ENCODE measurements around the gene FAR1. TPM values are rescaled to one million over a fixed set of nuclear protein-coding genes. Genes with fewer than 3 reads are reported as not detected.
A peak's percentile ranks its signal among the peaks of the same experiment; 100 is the strongest.
"Not testable (repeated sequence)": the region's sequence is repeated elsewhere in the genome, so short reads cannot be mapped to it uniquely, and the experiment has no call there.

Gene FAR1
- 32.9 and 39.1 TPM in 2 replicates for total RNA-seq (2014; rRNA removed; shearing (Covaris generic))
- 44.7 and 78.0 TPM in 2 replicates for polyA plus RNA-seq (2014; cell fraction: nucleus; rRNA removed)

- DNase-seq (ENCODE audit: extremely low read depth, low read depth), result peak; percentile 97
Observed at GRCh38 chr11:13668102-13668956, at the start of gene FAR1. FAR1 (plus strand) TSS chr11:13668668; CDS start chr11:13694766, 26,098 bp downstream.

DNA sequence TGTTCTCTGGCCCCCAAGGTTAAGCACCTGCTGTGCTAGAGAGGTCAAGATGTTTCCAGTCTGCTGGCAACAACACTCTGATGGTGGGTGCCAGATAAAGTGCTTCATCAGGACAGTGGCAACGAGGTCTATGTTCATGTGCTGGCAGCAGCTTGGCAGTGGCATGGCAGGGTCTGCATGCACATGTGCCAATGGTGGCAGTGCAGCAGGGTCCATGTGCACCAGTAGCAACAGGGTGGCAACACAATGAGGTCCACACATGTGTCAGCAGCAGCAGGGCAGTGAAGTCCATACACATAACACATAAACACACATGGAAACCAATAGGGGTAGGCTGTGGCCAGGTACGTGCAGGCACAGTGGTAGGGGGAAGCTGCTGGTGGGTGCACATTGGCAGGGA lies 48.4 kb upstream of the FAR1 start:
- no peak for DNase-seq (ENCODE audit: extremely low read depth, low read depth)

DNA sequence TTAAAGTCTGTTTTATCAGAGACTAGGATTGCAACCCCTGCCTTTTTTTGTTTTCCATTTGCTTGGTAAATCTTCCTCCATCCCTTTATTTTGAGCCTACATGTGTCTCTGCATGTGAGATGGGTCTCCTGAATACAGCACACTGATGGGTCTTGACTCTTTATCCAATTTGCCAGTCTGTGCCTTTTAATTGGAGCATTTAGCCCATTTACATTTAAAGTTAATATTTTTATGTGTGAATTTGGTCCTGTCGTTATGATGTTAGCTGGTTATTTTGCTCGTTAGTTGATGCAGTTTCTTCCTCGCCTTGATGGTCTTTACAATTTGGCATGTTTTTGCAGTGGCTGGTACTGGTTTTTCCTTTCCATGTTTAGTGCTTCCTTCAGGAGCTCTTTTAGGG lies 41.6 kb upstream of the FAR1 start:
- DNase-seq (ENCODE audit: extremely low read depth, low read depth), result not testable (repeated sequence)

- DNase-seq (ENCODE audit: extremely low read depth, low read depth), result not testable (repeated sequence)
Observed at GRCh38 chr11:13628634-13629033, 39.8 kb upstream of the FAR1 start.

DNA sequence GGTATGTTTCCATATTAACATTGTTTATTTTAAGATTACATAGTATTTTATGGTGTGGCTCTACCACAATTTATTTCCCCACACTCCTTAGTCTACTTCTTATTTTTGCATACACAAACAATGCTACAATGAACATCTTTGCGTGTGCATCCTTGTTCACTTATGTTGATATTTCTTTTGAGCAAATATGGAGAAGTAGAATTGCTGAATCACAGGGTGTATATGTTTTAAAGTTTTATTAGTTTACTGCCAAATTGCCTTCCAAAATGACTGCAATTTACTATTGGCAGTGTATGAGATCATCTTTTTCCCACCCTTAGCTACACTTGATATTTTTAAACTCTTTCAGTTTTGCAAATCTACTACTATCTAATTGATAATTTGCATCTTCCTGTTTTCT lies 38.7 kb upstream of the FAR1 start:
- DNase-seq (ENCODE audit: extremely low read depth, low read depth), result no peak

DNA sequence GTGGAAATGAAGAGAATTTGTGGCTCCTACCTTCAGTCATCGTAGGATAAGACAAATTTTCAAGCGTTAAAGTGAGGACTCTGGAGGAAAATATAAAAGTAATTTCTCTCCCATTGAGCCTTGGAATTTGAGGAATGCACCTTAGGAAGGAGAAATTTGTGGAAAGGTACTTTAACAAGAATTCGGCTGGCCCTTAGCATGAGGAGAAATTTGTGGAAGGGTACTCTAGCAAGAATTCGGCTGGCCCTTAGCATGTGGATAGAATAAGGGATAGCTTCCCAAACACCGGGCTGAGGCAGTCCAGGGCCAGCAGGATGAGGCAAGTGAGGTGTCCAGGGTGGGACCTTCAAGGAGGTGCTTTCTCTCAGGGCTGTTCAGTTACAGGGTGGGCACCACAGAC lies 33.2 kb upstream of the FAR1 start:
- DNase-seq (ENCODE audit: extremely low read depth, low read depth), result no peak

DNA sequence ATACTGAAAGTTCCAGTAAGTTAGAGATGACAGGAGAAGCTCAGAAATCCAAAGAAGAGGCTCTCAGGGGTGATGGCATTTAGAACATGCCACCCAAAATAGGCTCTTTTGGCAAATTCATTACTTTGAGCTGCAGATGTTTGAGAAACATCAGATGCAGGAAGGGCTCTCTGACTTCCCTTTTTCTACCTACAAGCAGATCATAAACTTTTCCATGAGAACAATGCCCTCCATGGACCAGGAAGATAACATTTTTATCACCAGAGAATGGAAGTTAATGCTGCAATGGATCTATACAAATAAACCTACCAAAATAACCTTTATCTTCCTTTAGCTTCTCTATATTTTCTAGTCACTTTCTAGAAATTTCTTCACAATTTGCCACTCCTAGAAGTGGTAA lies 32.7 kb upstream of the FAR1 start:
- no peak for DNase-seq (ENCODE audit: extremely low read depth, low read depth)

GRCh38 chr11:13637125-13638069 lies 31.1 kb upstream of the FAR1 start:
- no peak for DNase-seq (ENCODE audit: extremely low read depth, low read depth)

DNA sequence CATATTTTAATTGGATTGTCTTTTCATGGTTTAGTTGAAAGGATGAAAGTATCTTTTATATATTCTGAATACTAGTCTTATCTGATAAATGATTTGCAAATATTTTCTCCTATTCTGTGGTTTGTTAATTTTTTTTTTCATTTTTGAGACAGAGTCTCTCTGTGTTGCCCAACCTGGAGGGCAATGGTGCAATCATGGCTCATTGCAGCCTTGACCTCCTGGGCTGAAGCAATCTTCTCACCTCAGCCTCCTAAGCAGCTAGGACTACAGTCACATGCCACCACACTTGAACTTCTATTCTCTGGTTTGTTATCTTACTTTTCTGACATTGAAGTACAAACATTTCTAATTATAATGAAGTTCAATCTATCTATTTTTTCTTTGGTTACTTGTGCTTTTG lies 30.0 kb upstream of the FAR1 start:
- DNase-seq (ENCODE audit: extremely low read depth, low read depth), result no peak

GRCh38 chr11:13644997-13645687 lies 23.3 kb upstream of the FAR1 start:
- no peak for DNase-seq (ENCODE audit: extremely low read depth, low read depth)

GRCh38 chr11:13647391-13647790 lies 21.1 kb upstream of the FAR1 start:
- no peak for DNase-seq (ENCODE audit: extremely low read depth, low read depth)

DNA sequence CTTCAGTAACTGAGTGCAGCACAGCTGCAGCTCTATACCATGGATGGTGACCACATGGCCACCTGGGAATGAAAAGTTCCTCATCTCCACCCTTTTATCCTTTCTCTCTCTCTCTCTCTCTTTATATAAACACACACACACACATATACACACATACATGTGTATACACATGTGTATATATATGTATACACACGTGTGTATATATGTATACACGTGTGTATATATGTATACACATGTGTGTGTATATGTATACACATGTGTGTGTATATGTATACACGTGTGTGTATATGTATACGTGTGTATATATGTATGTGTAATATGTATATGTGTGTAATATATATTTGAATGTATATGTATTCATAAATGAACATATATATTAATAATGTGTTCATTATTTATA lies 18.8 kb upstream of the FAR1 start:
- DNase-seq (ENCODE audit: extremely low read depth, low read depth), result no peak

DNA sequence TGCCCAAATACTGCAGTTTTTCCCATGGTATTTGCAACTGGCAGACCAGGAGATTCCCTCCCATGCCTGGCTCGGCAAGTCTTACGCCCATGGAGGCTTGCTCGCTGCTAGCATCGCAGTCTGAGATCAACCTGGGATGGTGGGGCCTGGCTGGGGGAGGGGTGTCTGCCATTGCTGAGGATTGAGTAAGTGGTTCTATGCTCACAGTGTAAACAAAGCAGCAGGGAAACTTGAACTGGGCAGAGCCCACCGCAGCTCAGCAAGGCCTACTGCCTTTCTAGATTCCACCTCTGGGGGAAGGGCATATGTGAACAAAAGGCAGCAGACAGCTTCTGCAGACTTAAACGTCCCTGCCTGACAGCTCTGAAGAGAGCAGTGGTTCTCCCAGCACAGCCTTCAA lies 17.0 kb upstream of the FAR1 start:
- DNase-seq (ENCODE audit: extremely low read depth, low read depth), result not testable (repeated sequence)

GRCh38 chr11:13661074-13661623 lies 7.3 kb upstream of the FAR1 start:
- no peak for DNase-seq (ENCODE audit: extremely low read depth, low read depth)

- no peak for DNase-seq (ENCODE audit: extremely low read depth, low read depth)
Observed at GRCh38 chr11:13663631-13664071, 4.8 kb upstream of the FAR1 start.

DNA sequence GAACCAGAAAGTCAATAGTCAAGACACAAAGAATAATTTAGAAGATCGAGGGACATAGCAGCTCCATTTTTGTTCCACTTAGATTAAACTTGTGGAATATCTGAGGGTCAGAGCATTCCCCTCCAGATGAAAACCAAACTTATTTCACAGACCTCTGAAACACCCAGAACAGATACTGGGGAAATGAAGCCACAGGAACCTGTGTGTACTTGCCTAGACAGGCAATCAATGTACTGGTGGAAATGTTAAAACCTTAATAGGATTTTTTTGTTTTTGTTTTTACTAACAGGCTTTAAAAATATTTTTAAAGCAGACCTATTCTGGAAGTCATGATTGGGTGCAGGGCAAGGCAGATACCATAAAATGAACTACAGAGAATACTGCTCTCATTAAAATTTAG lies 4.1 kb upstream of the FAR1 start:
- DNase-seq (ENCODE audit: extremely low read depth, low read depth), result no peak

GRCh38 chr11:13666708-13667107 lies 1.8 kb upstream of the FAR1 start:
- no peak for DNase-seq (ENCODE audit: extremely low read depth, low read depth)

- DNase-seq (ENCODE audit: extremely low read depth, low read depth), result no peak
Observed at GRCh38 chr11:13667245-13667644, 1.2 kb upstream of the FAR1 start.

DNA sequence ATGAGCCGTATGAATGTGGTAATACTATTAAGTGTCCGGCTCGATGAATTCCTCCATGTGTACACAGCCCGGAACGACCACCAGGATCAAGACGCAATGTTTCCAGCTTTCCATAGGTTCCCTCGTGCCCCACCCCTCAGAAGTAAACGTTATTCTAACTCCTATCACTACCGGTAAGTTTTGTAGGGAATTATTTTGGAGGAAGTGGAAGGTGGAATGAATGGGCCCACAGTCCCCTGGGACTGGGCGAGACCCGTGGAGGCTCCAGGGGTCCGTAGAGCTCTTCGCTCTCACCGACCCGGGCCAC lies 720 bp upstream of the FAR1 start:
- DNase-seq (ENCODE audit: extremely low read depth, low read depth), result no peak

- DNase-seq (ENCODE audit: extremely low read depth, low read depth), result no peak
Observed at GRCh38 chr11:13668957-13669521, 571 bp downstream of the FAR1 start.

Data from NCI-H460 (cell line).